Stimulated activated CD8-positive, alpha-beta memory T cell treated with anti-CD3 and anti-CD28 coated beads, Interleukin-12 subunit alpha, Interleukin-12 subunit beta, amount 100 ng/mL, for 1 hour (primary cell): Measurements from ENCODE around the gene FAM3C.
A peak's percentile ranks its signal among the peaks of the same experiment; 100 is the strongest.
"Not testable (repeated sequence)": the region's sequence is repeated elsewhere in the genome, so short reads cannot be mapped to it uniquely, and the experiment has no call there.

ENCODE experiments used
- DNase-seq: peaks from one replicate; pipeline ENCODE4 v3.0.0-alpha.2; 2020; ENCODE audit warnings: low read depth

FAM3C gene

GRCh38 chr7:121395961-121396757 lies at the start of gene FAM3C:
TSS of gene FAM3C (minus strand) at chr7:121396308. CDS start at chr7:121382969, 13,339 bp downstream.
- peak; percentile 62 for DNase-seq

- no peak for DNase-seq
Observed at GRCh38 chr7:121442845-121443244, 46.7 kb upstream of the FAM3C start.

GRCh38 chr7:121440857-121441503 lies 44.9 kb upstream of the FAM3C start:
- DNase-seq = no peak

GRCh38 chr7:121438043-121438955 lies 42.2 kb upstream of the FAM3C start:
- peak; percentile 48 for DNase-seq

- no peak for DNase-seq
Observed at GRCh38 chr7:121437470-121437869, 41.4 kb upstream of the FAM3C start.

- DNase-seq = no peak
Observed at GRCh38 chr7:121436688-121437087, 40.6 kb upstream of the FAM3C start.

GRCh38 chr7:121436136-121436535 lies 40.0 kb upstream of the FAM3C start:
- DNase-seq = no peak

GRCh38 chr7:121433775-121434174 lies 37.7 kb upstream of the FAM3C start:
- no peak for DNase-seq

- not testable (repeated sequence) for DNase-seq
Observed at GRCh38 chr7:121432486-121432885, 36.4 kb upstream of the FAM3C start.

GRCh38 chr7:121431996-121432395 lies 35.9 kb upstream of the FAM3C start:
- DNase-seq = no peak

- no peak for DNase-seq
Observed at GRCh38 chr7:121431389-121431995, 35.4 kb upstream of the FAM3C start.

- no peak for DNase-seq
Observed at GRCh38 chr7:121430558-121430957, 34.5 kb upstream of the FAM3C start.

- DNase-seq = no peak
Observed at GRCh38 chr7:121429798-121430197, 33.7 kb upstream of the FAM3C start.

- DNase-seq = no peak
Observed at GRCh38 chr7:121428855-121429489, 32.9 kb upstream of the FAM3C start.

GRCh38 chr7:121421743-121422142 lies 25.6 kb upstream of the FAM3C start:
- not testable (repeated sequence) for DNase-seq

- DNase-seq = no peak
Observed at GRCh38 chr7:121420976-121421375, 24.9 kb upstream of the FAM3C start.

GRCh38 chr7:121419201-121420148 lies 23.4 kb upstream of the FAM3C start:
- DNase-seq = no peak

GRCh38 chr7:121416533-121416932 lies 20.4 kb upstream of the FAM3C start:
- DNase-seq = no peak

GRCh38 chr7:121414436-121414835 lies 18.3 kb upstream of the FAM3C start:
- no peak for DNase-seq

GRCh38 chr7:121411597-121411979 lies 15.5 kb upstream of the FAM3C start:
- no peak for DNase-seq
